GM19438 (cell line): ENCODE measurements around the gene ARHGEF12.
A peak's percentile ranks its signal among the peaks of the same experiment; 100 is the strongest.

Experiments used
- ATAC-seq: cut with Tn5 transposase; IDR thresholded peaks from one replicate; pipeline ENCODE4 v1.9.1; 2021; ENCODE audit warnings: low read depth; ENCODE audit not compliant: unreplicated experiment

Gene ARHGEF12

DNA sequence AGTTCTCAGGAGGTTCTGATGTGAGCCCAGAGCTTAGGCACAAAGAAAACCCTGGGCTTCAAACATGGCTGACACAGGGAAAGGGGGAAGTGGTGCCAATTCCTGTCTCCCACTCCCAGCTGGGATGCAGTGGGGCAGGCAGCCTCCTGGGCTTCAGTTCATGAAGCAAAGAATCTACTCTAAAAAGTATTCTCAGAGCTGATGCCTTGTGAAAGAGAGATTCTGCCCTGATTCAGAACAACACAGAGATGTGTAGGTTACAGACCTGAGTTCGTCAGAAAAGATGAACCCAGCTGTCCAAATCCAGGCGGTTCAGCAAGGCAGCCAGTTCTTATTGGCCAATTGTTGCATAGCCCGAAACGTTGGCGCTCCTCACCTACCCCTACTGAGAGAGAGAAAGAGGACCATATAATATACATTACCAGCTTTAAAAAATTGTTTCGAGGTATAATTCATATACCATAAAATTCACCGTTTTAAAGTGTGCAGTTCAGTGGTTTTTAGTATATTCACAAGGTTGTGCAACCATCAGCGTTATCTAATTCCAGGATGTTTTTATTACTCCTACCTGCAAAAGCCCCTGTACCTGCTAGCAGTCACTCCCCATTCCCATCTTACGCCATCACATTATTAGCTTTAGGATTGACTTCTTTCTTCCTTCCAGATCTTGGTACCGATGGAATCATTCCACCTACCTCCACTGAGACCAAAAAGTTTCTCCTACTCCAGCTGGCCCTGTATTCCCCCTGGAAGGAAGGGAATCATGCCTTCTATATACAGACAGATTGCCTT lies 18.3 kb upstream of the ARHGEF12 start:
- no peak for ATAC-seq

DNA sequence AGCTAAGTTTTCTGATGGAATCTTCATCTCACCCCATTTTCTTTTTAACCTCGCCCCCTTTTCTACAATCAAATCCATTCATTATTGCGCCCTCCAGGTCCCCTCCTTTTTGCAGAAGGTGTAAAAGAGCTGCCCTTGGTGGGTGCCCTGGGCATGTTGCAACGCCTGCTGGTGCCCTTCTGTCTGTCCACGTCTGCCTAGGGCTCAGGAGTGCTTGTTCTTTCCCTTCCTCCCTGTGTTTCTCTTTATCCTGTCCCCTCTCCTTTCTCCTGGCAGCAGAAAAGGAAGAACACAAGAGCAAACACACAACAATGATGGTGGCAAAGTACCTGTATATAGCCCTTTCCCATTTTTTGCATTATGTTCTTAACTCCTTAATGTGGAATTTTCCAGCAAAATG lies 17.3 kb upstream of the ARHGEF12 start:
- no peak for ATAC-seq

DNA sequence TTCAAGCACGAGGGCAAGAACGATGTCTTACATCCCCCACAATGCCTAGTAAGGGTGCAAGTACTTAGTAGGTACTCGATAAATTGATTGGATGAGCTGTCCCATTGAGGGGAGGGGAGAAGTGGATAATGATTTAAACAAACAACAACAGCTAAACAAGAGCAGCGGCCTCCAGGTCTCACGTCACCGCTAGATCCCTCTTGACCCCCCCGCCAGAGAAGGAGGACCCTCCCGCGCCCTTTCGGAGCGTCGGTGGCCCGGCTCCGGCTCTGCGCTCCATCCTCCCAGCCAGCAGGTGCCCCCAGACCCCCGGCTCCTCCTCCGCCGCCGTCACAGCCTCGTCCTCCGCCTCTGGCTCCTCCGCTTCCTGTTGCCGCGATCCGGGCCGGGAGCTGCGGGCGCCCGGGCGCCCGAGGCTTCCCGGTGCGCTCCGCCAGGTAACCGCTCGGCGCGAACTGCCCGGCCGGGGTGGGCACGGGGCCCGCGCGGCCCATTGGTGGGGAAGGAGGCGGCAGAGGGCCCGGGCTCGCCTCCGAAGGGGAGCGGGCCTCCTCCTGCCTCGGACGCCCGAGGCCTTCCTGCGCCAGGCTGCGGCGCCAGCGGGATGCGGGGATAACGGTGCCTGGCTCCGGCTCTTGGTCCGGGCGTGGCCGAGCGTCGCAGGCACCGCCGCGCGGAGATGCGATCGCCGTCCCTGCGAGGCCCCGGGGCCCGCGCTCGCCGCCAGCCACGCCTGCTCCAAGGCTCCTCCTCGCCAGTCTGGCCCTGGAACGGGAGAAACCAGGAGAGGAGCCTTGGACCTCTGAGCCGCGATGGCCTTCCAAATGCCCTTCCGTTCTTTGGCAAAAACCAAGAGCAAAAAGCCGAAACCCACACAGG lies 11.0 kb upstream of the ARHGEF12 start, which contains the start of gene TLCD5:
Gene TLCD5 (plus strand): TSS at position 368 of the 879 bp plus-strand sequence. CDS start 2,143 bp downstream, outside the sequence.
- no peak for ATAC-seq

DNA sequence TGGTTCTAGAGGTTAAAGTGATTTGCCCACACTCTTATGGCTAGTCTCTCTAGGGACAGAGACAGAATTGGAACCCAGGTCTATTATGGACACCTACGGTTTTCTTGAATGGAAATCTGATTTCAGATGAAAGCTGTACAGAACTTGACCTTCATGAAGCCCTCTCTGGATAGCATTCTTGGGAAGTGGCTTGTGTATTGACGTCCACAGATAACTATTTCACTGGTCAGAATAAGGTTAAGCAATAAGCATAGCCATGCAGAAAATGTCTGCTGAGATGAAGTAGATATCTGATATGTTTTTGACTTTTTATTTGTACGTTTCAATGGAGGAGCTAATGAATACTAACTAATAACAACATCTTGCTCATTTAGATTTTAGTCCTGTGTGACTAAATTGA lies 10.0 kb upstream of the ARHGEF12 start:
- no peak for ATAC-seq

DNA sequence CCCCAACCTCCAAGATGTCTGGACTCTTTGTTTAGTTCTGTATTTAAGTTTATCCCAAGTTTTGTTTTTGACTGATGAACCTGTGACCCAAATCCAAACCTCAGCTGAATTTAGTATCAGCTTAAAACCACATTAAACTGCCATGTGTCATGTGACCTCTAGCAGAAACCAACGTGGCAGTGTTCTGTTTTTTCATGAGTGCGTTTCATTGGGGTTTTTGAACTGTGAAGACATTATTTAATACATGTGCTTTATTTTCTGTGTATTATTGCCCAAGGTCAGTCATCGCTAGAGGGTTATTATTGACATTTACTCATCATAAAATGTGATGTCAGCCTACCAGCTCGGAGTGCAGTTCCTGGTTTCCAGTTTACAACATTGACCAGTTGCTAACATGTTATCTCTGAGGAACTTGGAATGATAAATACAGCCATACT lies 9.3 kb upstream of the ARHGEF12 start:
- ATAC-seq, result no peak

DNA sequence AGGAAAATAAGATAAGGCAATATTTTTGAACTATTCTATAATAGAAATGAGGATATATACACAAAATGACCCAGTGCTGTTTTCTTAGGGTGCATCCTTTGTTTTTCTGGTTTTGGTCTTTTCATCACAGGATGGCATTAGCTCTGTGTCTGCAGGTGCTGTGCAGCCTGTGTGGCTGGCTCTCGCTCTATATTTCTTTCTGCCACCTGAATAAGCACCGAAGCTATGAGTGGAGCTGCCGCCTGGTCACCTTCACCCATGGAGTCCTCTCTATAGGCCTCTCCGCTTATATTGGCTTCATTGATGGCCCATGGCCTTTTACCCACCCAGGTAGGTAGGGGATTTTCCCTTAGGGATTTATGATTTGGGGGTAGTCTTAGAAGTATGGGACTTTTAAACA lies 8.9 kb upstream of the ARHGEF12 start:
- no peak for ATAC-seq

DNA sequence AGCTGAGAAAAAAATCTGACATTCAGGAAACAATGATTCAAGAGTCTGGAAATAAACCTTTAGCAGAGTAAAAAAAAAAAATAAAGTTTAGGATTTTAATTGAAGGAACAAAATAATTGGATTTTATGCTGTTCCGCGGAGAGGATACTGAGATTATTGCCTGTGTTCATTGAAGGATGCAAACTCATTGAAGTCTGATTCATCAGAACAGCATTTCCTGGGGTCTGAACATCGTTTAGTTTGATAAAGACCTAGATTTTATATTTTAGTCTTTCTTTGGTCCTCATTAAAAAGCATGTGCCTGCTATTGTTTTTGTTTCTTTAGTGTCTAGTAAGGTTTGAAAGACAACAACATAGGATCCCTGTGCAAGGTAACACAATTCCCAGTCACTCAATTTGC lies 6.7 kb upstream of the ARHGEF12 start:
- ATAC-seq, result no peak

DNA sequence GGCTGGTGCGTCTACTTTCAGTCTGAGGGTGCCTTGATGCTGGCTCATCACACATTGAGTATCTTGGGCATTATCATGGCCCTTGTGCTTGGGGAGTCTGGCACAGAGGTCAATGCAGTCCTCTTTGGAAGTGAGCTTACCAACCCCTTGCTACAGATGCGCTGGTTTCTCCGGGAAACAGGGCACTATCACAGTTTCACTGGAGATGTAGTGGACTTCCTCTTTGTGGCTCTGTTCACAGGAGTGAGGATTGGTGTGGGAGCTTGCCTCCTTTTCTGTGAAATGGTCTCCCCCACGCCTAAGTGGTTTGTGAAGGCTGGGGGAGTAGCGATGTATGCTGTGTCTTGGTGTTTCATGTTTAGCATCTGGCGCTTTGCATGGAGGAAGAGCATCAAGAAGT lies 6.2 kb upstream of the ARHGEF12 start:
- ATAC-seq, result no peak

DNA sequence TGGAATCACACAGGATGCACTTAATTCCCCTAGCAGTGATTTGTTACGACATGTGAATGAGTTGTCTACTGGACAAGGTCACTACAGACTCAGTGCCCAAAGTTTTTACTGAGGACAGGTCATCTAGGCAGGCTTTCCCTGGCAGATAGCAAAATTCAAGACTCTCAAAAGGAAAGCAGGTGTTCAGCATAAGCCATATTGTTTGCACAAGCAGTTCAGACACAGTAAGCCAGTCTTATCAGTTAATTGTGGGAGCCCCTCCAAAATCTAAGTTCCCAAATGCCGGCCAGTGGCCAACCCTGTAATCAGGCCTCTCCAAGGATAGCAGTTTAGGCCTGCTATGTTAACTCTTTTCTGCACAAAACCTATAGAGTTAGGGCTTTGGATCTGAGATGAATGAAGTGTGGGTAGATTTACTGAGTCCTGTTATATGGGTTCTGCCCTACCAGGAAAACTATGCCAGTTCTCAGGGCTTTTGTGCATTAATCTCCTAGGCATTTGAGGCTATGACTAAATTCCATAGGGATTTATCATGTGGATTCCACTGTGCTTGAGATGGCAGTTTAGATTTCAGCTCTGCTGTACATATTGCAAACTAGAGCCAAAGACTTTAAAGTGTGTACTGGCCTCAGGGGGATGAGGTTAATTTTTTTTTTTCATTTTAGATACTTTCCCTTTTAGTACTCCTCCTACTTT lies 4.8 kb upstream of the ARHGEF12 start:
- no peak for ATAC-seq

DNA sequence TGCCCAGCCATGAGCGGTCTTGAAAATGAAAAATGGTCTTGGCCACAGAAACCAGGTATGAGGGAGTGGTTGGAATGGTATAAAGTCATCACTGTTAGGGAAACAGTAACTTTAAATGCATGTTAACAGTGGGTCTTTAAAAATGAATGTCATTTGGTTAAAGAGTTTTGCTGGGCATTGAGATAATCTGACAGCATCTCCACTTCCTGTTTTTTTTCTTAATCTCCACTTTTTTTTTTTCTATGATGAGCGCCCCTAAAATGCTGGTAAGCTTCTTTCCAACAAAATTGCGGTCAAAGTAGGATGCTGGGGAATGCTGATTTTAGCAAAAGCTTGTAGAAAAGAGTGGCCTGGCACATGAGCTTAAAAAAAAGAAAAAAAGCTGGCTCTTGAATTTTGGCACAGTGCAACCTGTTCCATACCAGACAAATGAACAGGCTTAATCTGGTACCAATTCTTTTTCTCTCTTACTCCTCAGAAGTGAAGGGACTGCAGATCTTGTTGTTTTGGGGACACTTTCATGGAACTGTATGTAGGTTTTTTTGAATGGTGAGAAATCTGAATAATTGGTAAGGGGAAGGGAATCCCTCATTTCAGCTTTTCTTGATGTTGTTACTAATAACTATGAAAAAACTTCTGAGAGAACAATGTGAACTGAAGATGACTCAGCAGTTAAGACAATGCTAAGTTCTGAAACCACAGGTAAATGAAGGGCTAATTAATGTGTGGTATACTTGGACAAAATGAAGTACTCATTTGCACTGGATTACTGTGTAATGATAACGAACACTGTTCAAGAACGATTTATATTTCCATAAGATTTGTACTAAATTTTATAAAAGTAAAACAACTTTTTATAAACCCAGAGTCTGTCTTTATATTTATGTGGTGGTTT lies 3.1 kb upstream of the ARHGEF12 start:
- no peak for ATAC-seq

DNA sequence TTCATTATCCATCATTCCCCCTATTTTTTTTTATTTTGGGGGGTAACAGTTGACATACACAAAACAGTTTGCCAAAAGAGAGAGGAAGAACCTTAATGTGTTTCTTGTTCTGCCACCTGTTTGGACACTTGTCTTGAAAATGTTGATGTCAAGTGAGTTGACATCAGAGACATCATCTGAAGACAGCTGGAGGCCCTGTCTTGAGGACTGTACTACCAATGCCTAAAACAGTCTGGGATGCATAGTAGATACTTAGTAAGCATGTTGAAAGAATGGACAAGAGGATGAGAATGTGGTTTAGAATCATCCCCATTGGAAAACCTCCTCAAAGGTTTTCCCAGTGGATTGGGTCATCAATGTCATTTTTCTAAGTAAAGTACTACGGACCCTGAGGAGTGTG lies 2.4 kb upstream of the ARHGEF12 start:
- ATAC-seq, result no peak

DNA sequence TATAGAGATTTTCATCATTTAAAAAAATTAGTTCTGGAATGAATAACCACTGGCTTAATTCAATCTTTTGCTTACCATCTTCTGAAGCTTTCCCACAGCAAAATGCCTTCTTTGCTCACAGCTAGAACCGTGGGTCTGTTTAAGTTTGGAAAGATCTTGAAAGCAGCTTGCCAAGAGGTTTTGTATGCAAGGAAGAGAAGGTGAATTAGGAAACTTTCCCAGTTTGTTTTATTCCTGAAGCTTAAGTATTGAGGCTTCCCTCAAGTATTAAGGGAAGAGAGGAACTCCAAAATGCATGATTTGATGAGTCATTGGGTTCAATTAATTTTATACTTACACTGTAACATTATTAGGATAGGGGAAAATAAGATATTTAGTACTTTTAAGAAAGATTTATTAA lies 1.9 kb upstream of the ARHGEF12 start:
- ATAC-seq, result no peak

DNA sequence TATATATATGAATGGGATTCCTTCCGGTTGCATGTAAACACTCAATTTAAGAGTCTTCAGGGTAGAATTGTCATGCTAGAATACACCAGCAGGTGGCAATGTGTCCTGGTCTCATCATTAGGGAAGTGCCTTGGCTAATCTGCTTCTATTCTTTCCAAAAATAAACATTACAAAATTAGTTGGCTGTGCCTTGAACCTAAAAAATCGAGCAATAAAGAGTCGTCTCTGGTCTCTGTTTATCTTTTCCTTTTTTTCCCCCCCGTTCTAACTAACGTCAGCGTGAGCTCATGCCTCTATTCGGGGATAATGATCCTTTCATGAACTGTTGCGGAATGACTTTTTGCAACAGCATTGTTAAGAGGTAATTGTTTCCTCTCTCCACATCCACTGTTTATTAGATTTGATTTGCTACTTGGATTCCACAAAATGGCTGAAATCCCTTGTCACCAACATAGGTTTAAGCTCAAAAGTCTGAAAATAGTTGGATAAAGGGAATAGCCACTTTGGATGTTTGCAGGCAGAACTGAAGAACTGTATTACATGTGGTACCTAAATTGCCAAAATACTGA lies 1.2 kb upstream of the ARHGEF12 start:
- ATAC-seq, result no peak

DNA sequence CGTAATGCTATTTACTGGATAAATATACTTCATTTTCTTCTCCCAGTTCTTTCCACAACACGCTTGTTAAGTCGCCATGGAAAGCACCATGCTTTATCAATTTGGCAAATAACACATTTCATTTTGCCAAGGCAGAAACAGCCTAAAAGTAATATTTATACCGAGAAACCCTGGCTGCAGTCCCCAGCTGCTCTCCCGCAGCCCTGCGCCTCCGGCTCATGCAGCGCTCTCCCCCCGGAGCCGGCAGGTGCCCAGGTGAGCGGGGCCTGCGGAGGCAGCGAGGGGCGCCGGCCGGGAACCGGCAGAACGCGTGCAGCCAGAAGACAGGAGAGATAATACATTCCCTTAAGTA lies 681 bp upstream of the ARHGEF12 start:
- ATAC-seq, result peak; percentile 15

DNA sequence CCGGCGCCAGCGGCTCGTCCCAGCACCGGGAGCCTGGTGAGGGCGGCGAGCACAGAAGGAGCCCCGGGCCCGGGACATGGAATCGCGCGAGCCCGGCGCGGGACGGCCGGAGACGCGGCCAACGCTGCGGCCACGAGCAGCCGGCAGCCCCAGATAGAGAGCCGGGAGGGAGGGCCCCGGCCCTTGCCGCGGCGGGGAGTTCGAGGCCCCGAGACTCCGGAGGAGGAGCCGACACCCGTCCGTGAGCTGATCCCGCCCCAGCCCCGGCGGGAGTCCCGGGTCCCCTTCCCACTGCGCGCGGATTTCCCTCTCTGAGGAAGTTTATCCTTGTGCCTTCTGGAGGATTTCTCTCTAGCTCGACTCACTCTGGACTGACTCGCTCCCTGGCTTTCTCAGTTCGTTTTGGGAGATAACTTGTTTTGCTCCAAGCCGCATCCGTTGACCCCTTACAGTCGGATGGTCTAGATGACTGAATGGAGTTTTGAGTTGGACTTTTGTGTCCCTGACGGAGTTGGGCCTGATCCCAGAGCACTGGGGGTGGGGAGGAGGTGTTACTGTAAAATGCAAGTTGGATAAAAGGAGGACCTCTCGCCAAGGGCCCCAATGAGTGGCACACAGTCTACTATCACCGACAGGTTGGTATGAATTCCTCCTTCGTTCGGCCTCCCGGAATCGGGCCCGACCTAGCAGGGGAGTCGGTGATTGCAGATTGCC lies 585 bp downstream of the ARHGEF12 start:
- ATAC-seq, result peak; percentile 34

DNA sequence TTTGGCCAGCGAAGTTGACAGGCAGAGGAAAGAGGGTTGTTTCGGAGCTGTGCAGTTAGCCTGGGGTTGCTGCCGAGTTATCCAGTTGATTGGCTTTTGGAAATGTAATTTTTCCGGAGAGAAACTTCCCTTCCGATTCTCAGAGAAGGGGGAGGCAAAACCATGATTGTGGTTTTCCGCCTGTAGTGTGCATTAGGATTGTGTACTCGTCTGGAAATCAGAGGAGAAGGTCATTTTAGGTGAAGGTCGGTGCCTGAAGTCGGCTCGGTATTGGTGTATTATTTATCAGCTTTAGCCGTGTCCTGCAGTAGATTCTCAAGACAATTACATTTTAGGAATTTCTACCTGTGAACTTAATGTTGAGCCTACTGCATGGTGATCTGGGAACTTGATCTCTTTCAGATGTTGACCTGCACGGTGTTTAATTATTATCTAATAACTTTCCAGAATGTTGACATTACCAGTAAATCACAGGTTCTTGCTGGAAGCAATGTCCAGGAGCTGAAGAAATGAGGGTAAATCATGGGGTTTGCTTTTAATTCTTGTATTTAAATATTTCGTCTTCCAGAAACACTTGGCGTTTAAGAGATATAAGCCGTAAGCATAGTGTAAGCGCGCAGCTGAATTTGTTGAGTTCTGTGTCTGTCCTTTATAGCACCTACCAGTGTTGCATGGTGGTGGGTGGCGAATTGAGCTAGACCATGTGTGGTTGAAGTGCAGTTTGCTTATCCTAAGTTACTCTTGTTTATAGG lies 1.3 kb downstream of the ARHGEF12 start:
- no peak for ATAC-seq

DNA sequence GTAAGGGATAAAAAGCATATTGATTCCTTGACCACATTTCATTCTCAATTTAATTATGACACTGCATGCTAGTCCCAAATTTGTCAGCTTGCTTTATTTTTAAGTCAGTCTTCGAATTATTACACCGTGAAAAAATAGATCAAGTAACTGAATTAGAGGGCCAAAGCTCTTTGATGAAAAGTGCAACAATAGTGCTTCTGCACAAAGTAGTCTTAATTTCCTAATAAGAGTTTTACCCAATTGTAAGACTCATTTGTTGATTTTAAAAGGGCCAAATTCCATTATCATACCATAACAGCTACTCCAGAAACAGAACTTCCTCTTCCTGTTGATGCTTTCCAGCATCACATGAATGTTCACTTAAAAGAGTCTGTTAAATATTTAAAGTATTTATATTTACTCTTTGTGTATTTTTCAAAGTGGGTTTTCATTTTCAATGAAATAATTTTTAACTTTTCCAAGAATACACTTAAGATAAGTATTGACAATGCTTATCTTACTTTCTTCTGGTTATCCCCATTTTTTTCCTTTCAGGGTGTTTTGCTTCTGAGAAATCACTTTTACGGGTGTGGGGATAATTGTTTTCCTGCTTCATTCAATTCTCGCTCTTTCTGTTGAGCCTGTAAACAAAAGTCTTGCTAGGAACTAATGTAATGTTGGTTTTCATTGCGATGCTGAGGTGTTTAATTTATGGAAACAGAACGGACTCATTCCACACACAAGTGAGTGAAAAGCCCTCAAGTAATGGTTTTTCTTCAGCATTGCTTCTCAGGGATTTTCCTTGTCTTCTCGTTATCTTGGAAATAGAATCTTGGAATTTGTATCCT lies 2.1 kb downstream of the ARHGEF12 start:
- no peak for ATAC-seq
